Uterus (tissue), 4 donors: ENCODE data around the gene PDHB. TPM values are rescaled to one million over a fixed set of nuclear protein-coding genes. Genes with fewer than 3 reads are reported as not detected.
"Not testable (repeated sequence)": the region's sequence is repeated elsewhere in the genome, so short reads cannot be mapped to it uniquely, and the experiment has no call there.

Source experiments
- DNase-seq, 2 donors: peaks; one replicate each; pipeline ENCODE4 v3.0.0-alpha.2; 2019 to 2020
- H3K27ac ChIP-seq, 2 donors: fragments of 200-600 bp; sonication (generic); 1 replicate in 1 of 2; 2 replicates in 1 of 2; pipeline ENCODE4 v1.5.1; 2016 to 2018
- H3K27me3 ChIP-seq, 2 donors: fragments of 200-600 bp; sonication (generic); one replicate each; pipeline ENCODE4 v1.5.1; 2018 to 2019; ENCODE audit warnings: control low read depth in 1 of 2
- H3K36me3 ChIP-seq, 2 donors: fragments of 200-600 bp; sonication (generic); one replicate each; pipeline ENCODE4 v1.5.1; 2019; ENCODE audit warnings: control low read depth in 1 of 2
- H3K4me1 ChIP-seq, 2 donors: fragments of 200-600 bp; sonication (generic); one replicate each; pipeline ENCODE4 v1.5.1; 2018 to 2019; ENCODE audit warnings: control low read depth in 1 of 2
- H3K4me3 ChIP-seq, 2 donors: fragments of 200-600 bp; sonication (generic); 1 replicate in 1 of 2; 2 replicates in 1 of 2; pipeline ENCODE4 v1.5.1; 2018 to 2019; ENCODE audit warnings: mild to moderate bottlenecking in 1 of 2
- H3K9me3 ChIP-seq, 2 donors: fragments of 200-600 bp; sonication (generic); one replicate each; pipeline ENCODE4 v1.5.1; 2019; ENCODE audit warnings: control low read depth in 1 of 2
- CTCF ChIP-seq, 4 experiments: fragments of 200-600 bp in 2 of 4; fragments of 450-650 bp in 2 of 4; sonication (generic) in 2 of 4; IDR thresholded peaks; one replicate each; pipeline ENCODE4 v1.5.1; 2016 to 2019; ENCODE audit warnings: antibody characterized with exemption in 4 of 4, mild to moderate bottlenecking in 2 of 4, moderate library complexity in 1 of 4
- POLR2A ChIP-seq, 2 donors: fragments of 450-650 bp; IDR thresholded peaks; one replicate each; pipeline ENCODE4 v1.6.1; 2016; ENCODE audit warnings: antibody characterized with exemption in 2 of 2, mild to moderate bottlenecking in 1 of 2, moderate library complexity in 1 of 2
- intact Hi-C: fragments of 100-400 bp; cut with DNase I; formaldehyde crosslinking; loops from one replicate; pipeline ENCODE4 v1.15.1; 2023; ENCODE audit warnings: low total_unique reads
- total RNA-seq, 4 donors: library from RNA; depleted of rRNA in 3 of 4; stranded (reverse); fragments of >200 nt in 3 of 4; gene quantifications; one replicate each; pipeline versions ENCODE4 v1.1.0 to v1.2.4, GENCODE V29; 2014 to 2023
- donor health status: DM: yes; HTN: yes; CAD: no.

The PDHB gene
- total RNA-seq, 4 donors from 2014 or later, result 40.9 to 100 (median 49.7) TPM

- Histone ChIP-seq H3K4me3 (no peak overlapping the region), H3K36me3 (no peaks in the 10 kb centered on the region), H3K27ac (no peak overlapping the region), H3K27me3 (no peaks in the 10 kb centered on the region), H3K4me1 (no peaks in the 10 kb centered on the region), H3K9me3 (no peaks in the 10 kb centered on the region)
- DNase-seq, result no peak
- TF ChIP-seq POLR2A (IDR thresholded peaks at IDR 0.05) (no peak), CTCF (IDR thresholded peaks at IDR 0.05) (no peak)
- intact Hi-C loops, result no loop called here
These were observed 29.2 kb upstream of the PDHB start for GRCh38 chr3:58462829-58463180.

DNA sequence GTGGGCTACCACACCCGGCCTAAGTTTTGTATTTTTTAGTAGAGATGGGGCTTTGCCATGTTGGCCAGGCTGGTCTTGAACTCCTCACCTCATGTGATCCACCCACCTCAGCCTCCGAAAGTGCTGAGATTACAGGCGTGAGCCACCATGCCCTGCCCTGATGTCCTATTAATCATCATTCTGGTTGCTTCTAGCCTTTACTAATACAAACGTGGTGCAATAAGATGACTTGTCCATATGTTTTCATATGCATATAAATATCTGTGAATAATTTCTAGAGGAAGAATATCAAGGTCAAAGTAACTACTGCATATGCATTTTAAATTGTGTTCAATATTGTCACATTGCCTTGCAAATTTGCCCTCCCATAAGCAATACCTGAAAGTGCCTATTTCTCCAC is 25.5 kb upstream of the PDHB start:
- H3K27me3 ChIP-seq, result no peaks in the 10 kb centered on the region
- TF ChIP-seq POLR2A (IDR thresholded peaks at IDR 0.05), result no peak
- no peak for TF ChIP-seq CTCF (IDR thresholded peaks at IDR 0.05)
- no peaks in the 10 kb centered on the region for H3K36me3 ChIP-seq
- intact Hi-C loops, result no loop called here
- H3K27ac ChIP-seq, result no peak overlapping the region
- H3K4me1 ChIP-seq, result no peaks in the 10 kb centered on the region
- no peak overlapping the region for H3K4me3 ChIP-seq
- peaks cover 0 to 11% of the 10 kb centered on the region in 2 donors for H3K9me3 ChIP-seq
- no peak for DNase-seq

GRCh38 chr3:58452176-58452575 is 18.5 kb upstream of the PDHB start:
- Histone ChIP-seq H3K4me3 (no peak overlapping the region), H3K27me3 (no peaks in the 10 kb centered on the region), H3K9me3 (peaks cover 0 to 15% of the 10 kb centered on the region in 2 donors), H3K27ac (no peak overlapping the region), H3K4me1 (no peaks in the 10 kb centered on the region), H3K36me3 (no peaks in the 10 kb centered on the region)
- DNase-seq, result no peak
- intact Hi-C loops, result no loop called here
- TF ChIP-seq CTCF (IDR thresholded peaks at IDR 0.05) (no peak), POLR2A (IDR thresholded peaks at IDR 0.05) (no peak)

- no peaks in the 10 kb centered on the region for H3K9me3 ChIP-seq
- no peak for DNase-seq
- no peak overlapping the region for H3K4me3 ChIP-seq
- H3K27me3 ChIP-seq, result no peaks in the 10 kb centered on the region
- no peaks in the 10 kb centered on the region for H3K4me1 ChIP-seq
- no peaks in the 10 kb centered on the region for H3K36me3 ChIP-seq
- intact Hi-C loops, result no loop called here
- TF ChIP-seq CTCF (IDR thresholded peaks at IDR 0.05), result no peak
- TF ChIP-seq POLR2A (IDR thresholded peaks at IDR 0.05), result no peak
- no peak overlapping the region for H3K27ac ChIP-seq
These were observed 8.2 kb upstream of the PDHB start for GRCh38 chr3:58441514-58442450.

DNA sequence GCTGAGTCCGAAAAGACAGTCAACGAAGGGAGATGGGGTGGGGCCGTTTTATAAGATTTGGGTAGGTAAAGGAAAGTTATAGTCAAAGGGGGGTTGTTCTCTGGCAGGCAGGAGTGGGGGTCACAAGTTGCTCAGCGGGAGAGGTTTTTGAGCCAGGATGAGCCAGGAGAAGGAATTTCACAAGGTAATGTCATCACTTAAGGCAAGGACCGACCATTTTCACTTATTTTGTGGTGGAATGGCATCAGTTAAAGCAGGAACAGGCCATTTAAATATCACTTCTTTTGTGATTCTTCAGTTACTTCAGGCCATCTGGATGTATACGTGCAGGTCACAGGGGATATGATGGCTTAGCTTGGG is 7.3 kb upstream of the PDHB start:
- intact Hi-C loops, H3K4me3 ChIP-seq, H3K9me3 ChIP-seq, H3K4me1 ChIP-seq, H3K27ac ChIP-seq, H3K27me3 ChIP-seq, H3K36me3 ChIP-seq, DNase-seq: not testable (repeated sequence)

DNA sequence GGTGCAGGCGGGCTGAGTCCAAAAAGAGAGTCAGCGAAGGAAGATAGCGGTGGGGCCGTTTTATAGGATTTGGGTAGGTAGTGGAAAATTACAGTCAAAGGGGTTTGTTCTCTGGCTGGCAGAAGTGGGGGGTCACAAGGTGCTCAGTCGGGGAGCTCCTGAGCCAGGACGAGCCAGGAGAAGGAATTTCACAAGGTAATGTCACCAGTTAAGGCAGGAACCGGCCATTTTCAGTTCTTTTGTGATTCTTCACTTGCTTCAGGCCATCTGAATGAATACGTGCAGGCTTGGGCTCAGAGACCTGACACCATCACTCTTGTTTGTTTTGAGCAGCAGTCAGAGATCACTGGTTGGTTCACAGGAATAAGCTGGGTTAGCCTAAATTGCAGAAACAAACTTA is 3.6 kb upstream of the PDHB start:
- H3K27me3 ChIP-seq, H3K9me3 ChIP-seq, H3K36me3 ChIP-seq, H3K4me3 ChIP-seq, H3K27ac ChIP-seq, DNase-seq, H3K4me1 ChIP-seq, intact Hi-C loops: not testable (repeated sequence)
